Liver (tissue), 9 donors: Measurements from ENCODE around the gene EHMT1. TPM values are rescaled to one million over a fixed set of nuclear protein-coding genes. Genes with fewer than 3 reads are reported as not detected.

ENCODE experiments used
- DNase-seq: peaks from one replicate; pipeline ENCODE4 v3.0.0-alpha.2; 2017; ENCODE audit warnings: low spot score
- H3K27ac ChIP-seq, 2 donors: one replicate each; pipeline ENCODE4 v1.7.0; 2013; ENCODE audit warnings: inconsistent platforms in 2 of 2, low read length in 2 of 2, control low read depth in 1 of 2, low read depth in 1 of 2, mild to moderate bottlenecking in 1 of 2
- H3K27me3 ChIP-seq, 4 donors: one replicate each; pipeline versions ENCODE4 v1.6.1 to v1.7.0; 2013; ENCODE audit warnings: low read length in 3 of 4, inconsistent platforms in 1 of 4, mild to moderate bottlenecking in 1 of 4, moderate library complexity in 1 of 4; ENCODE audit not compliant: control insufficient read depth in 4 of 4, insufficient read depth in 4 of 4
- H3K36me3 ChIP-seq, 4 donors: one replicate each; pipeline versions ENCODE4 v1.6.1 to v1.7.0; 2013; ENCODE audit warnings: low read length in 3 of 4, mild to moderate bottlenecking in 3 of 4, low read depth in 1 of 4, moderate library complexity in 1 of 4; ENCODE audit not compliant: control insufficient read depth in 4 of 4, insufficient read depth in 3 of 4
- H3K4me1 ChIP-seq, 4 donors: one replicate each; pipeline versions ENCODE4 v1.6.1 to v1.7.0; 2013; ENCODE audit warnings: low read length in 3 of 4, mild to moderate bottlenecking in 3 of 4, moderate library complexity in 1 of 4; ENCODE audit not compliant: control insufficient read depth in 4 of 4, insufficient read depth in 4 of 4
- H3K4me3 ChIP-seq, 3 donors: one replicate each; pipeline versions ENCODE4 v1.6.1 to v1.7.0; 2013; ENCODE audit warnings: low read length in 3 of 3, control low read depth in 1 of 3, low read depth in 1 of 3, mild to moderate bottlenecking in 1 of 3
- H3K9ac ChIP-seq, 2 donors: one replicate each; pipeline ENCODE4 v1.7.0; 2013; ENCODE audit warnings: low read length in 2 of 2, mild to moderate bottlenecking in 2 of 2, moderate library complexity in 2 of 2, control low read depth in 1 of 2, low read depth in 1 of 2
- H3K9me3 ChIP-seq, 4 donors: one replicate each; pipeline versions ENCODE4 v1.6.1 to v1.7.0; 2013; ENCODE audit warnings: low read length in 3 of 4; ENCODE audit not compliant: control insufficient read depth in 4 of 4
- ATF3 ChIP-seq: IDR thresholded peaks from 2 replicates; pipeline ENCODE4 v1.6.1; 2016; ENCODE audit warnings: antibody characterized with exemption
- CTCF ChIP-seq: fragments of 150-350 bp; IDR thresholded peaks from 2 replicates; pipeline ENCODE4 v1.5.1; 2017; ENCODE audit warnings: improper control_type of control experiment, low read depth, low read length; ENCODE audit not compliant: missing input control
- EGR1 ChIP-seq, 2 donors: IDR thresholded peaks; 2 replicates each; pipeline ENCODE4 v1.6.1; 2016 to 2018; ENCODE audit warnings: antibody characterized with exemption in 2 of 2, low read depth in 2 of 2
- FOXA1 ChIP-seq: IDR thresholded peaks from 2 replicates; pipeline ENCODE4 v1.6.1; 2016; ENCODE audit warnings: antibody characterized with exemption
- FOXA2 ChIP-seq: IDR thresholded peaks from 2 replicates; pipeline ENCODE4 v1.6.1; 2016; ENCODE audit warnings: antibody characterized with exemption
- GABPA ChIP-seq, 2 donors: IDR thresholded peaks in 1 of 2; conservative IDR thresholded peaks in 1 of 2; 2 replicates each; pipeline ENCODE4 v1.6.1; 2016; ENCODE audit warnings: antibody characterized with exemption in 2 of 2, mild to moderate bottlenecking in 1 of 2, moderate library complexity in 1 of 2
- HNF4A ChIP-seq, 2 donors: conservative IDR thresholded peaks; 2 replicates each; pipeline ENCODE4 v1.6.1; 2016; ENCODE audit warnings: antibody characterized with exemption in 2 of 2, mild to moderate bottlenecking in 2 of 2
- HNF4G ChIP-seq: IDR thresholded peaks from 2 replicates; pipeline ENCODE4 v1.6.1; 2016; ENCODE audit warnings: antibody characterized with exemption
- JUND ChIP-seq, 2 donors: IDR thresholded peaks; 2 replicates each; pipeline ENCODE4 v1.6.1; 2016; ENCODE audit warnings: antibody characterized with exemption in 2 of 2
- MAX ChIP-seq: IDR thresholded peaks from 2 replicates; pipeline ENCODE4 v1.6.1; 2016; ENCODE audit warnings: antibody characterized with exemption
- NR2F2 ChIP-seq: IDR thresholded peaks from 2 replicates; pipeline ENCODE4 v1.6.1; 2016; ENCODE audit warnings: antibody characterized with exemption
- RAD21 ChIP-seq, 2 donors: IDR thresholded peaks; 2 replicates each; pipeline ENCODE4 v1.6.1; 2016; ENCODE audit warnings: antibody characterized with exemption in 2 of 2, mild to moderate bottlenecking in 2 of 2
- REST ChIP-seq: IDR thresholded peaks from 2 replicates; pipeline ENCODE4 v1.6.1; 2016; ENCODE audit warnings: antibody characterized with exemption, mild to moderate bottlenecking
- RXRA ChIP-seq, 2 donors: IDR thresholded peaks; 2 replicates each; pipeline ENCODE4 v1.6.1; 2017 to 2018; ENCODE audit warnings: antibody characterized with exemption in 2 of 2, mild to moderate bottlenecking in 1 of 2
- SP1 ChIP-seq: IDR thresholded peaks from 2 replicates; pipeline ENCODE4 v1.6.1; 2018; ENCODE audit warnings: antibody characterized with exemption, mild to moderate bottlenecking
- TAF1 ChIP-seq: conservative IDR thresholded peaks from 2 replicates; pipeline ENCODE4 v1.6.1; 2016; ENCODE audit warnings: antibody characterized with exemption, mild to moderate bottlenecking
- YY1 ChIP-seq: IDR thresholded peaks from 2 replicates; pipeline ENCODE4 v1.6.1; 2016; ENCODE audit warnings: antibody characterized with exemption, mild to moderate bottlenecking
- ZBTB33 ChIP-seq: IDR thresholded peaks from 2 replicates; pipeline ENCODE4 v1.6.1; 2016; ENCODE audit warnings: antibody characterized with exemption
- WGBS: extraction: QIAGEN DNeasy Blood & Tissue Kit; methylation state at CpG from one replicate; pipeline ENCODE4 v1.1.7; 2013; 5-methylcytosine and 5-hydroxymethylcytosine counted together
- polyA plus RNA-seq, 2 donors: library from polyadenylated mRNA; stranded (reverse) in 1 of 2; unstranded in 1 of 2; fragments of 200-250 nt in 1 of 2; fragments of >200 nt in 1 of 2; fragmentation: Nextera tagmentation in 1 of 2; extraction: Ambion mirVana in 1 of 2; gene quantifications; one replicate each; pipeline versions ENCODE4 v1.2.1 to v1.2.3, GENCODE V29; 2013 to 2015
- total RNA-seq, 2 donors: library from RNA; depleted of rRNA; stranded (reverse); fragments of >200 nt; gene quantifications; one replicate each; pipeline ENCODE4 v1.2.3, GENCODE V29; 2014
- donor health status: healthy.
- donor health status: healthy.
- donor health status: healthy.
- donor health status: healthy.
- donor health status: healthy.

The EHMT1 gene
- total and polyA plus RNA-seq, 4 donors = 16.1 to 48.2 (median 27.3) TPM

DNA sequence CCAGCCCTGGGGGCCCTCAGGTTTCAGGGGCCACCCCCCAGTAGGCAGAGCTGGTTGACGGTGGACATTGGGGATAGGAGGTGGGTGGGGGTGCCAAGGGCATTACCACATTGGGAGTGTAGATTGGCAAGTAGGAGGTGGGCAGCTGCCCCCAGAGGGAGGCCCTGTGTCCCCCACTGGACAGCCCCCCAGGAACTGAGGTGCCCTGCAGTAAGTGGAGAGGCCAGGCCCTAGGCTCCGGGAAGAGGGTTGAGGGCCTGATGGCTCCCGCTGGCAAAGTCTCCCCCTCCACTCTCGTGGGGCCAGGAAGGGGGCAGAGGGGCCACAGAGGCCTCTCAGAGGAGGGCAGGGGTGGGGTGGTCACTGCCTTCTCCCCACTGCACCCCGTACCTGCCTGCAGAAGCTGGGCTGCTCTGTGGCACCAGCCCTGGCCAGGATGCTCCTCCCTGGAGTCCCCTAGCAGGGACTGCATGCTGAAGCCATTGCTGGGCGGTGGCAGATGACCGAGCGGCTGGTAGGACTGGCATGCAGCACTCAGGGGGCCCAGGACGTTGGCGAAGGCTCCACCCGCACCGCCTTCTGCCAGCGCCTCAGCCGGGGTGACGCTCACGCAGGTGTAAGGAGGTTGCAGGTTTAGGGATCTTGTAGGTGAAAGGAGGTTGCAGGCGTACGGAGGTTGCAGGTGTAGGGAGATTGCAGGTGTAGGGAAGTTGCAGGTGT lies 169.1 kb downstream of the EHMT1 start:
- no peak for TF ChIP-seq EGR1 (IDR thresholded peaks at IDR 0.05; ENCODE audit: low read depth in 2 of 2)
- TF ChIP-seq HNF4G = no peak
- no peak for TF ChIP-seq FOXA2
- no peak for TF ChIP-seq ATF3
- TF ChIP-seq SP1 = no peak
- TF ChIP-seq CTCF = no peak
- TF ChIP-seq JUND (IDR thresholded peaks at IDR 0.05) = no peak
- TF ChIP-seq FOXA1 = no peak
- no peak for TF ChIP-seq TAF1
- TF ChIP-seq RAD21 (IDR thresholded peaks at IDR 0.05) = no peak
- TF ChIP-seq HNF4A (conservative IDR thresholded peaks at IDR 0.05) = no peak
- TF ChIP-seq ZBTB33 = no peak
- TF ChIP-seq RXRA (IDR thresholded peaks at IDR 0.05) = no peak
- no peak for TF ChIP-seq MAX
- TF ChIP-seq NR2F2 = no peak
- TF ChIP-seq REST = no peak
- TF ChIP-seq GABPA (IDR thresholded peaks at IDR 0.05 in 1 of 2, conservative IDR thresholded peaks at IDR 0.05 in 1 of 2) = no peak
- no peak for TF ChIP-seq YY1
- Histone ChIP-seq H3K27me3 (no peaks in the 10 kb centered on the region), H3K36me3 (peaks cover 13 to 52% (median 24%) of the 10 kb centered on the region in 4 donors), H3K9ac (no peak overlapping the region), H3K9me3 (no peaks in the 10 kb centered on the region), H3K4me1 (peaks cover 0 to 3% (median 0%) of the 10 kb centered on the region in 4 donors), H3K27ac (no peak overlapping the region), H3K4me3 (no peak overlapping the region)
- 91% methylated on average over 18 of the region's 18 CpGs for WGBS
- DNase-seq = no peak
